ENCODE data around the gene TSPAN32.

The TSPAN32 gene

DNA sequence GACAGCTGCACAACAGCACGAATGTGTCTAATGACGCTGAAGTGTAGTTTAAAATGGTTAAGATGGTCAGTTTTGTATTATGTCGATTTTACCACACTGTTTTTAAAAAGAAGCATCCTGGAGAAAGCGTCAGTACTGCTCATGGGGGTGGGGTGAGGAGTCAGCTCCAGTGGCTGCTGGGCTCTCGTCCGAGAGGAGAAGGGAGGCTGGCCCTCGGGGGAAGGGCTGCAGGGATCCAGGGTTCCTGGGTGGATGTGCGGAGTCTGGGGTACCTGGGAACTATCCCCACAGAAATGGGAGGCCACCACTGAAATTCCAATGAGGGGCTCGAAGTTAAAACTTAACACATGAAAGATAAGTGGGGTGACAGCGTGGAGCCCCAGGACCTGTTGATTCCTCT, 12.0 kb upstream of the TSPAN32 start:
- no peak for DNase-seq

DNA sequence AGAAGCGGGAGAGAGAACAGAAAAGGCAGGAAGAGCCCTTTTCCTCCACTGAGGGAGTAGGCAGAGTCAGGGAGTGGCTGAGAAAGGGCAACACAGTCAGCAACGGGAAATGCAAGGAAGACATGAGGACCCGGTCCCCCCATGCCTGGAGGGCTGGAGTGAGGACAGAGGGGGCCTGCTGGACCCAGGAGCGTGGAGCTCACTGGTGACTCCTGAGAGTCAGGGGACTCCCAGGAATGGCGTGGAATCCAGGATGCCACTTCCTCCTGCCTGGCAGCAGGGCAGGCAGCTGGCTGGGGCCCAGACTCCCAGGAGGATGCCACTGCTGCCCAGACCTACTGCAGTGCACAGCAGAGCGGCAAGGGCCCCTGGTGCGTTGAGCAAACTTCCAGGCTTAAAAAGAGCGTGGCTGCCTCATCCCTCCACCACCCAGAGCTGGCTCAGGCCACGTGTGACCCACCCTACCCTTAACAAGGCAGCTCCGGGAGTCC, 11.4 kb upstream of the TSPAN32 start:
- no peak for DNase-seq

DNA sequence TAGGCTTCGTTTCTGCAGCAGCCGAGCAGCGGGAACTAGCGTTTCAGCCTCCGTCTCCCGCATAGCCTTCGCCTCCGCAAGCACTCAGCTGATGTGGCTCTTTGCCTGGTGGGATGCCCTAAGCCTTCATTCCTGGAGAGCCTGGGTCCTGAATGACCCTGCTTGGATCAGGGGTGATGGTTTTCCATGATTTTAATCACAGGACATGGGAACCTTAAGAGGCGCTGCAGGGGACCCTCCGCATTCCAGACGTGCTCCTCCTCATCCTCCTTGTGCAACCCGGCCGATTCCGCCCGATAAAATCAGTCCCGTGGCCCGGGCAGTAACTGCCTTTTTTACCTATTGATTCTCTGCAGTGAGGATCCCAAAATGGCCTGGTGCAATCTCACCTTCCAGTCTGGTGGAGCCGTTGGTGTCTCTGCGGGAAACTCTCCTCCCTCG, 8.3 kb upstream of the TSPAN32 start:
- DNase-seq = no peak

DNA sequence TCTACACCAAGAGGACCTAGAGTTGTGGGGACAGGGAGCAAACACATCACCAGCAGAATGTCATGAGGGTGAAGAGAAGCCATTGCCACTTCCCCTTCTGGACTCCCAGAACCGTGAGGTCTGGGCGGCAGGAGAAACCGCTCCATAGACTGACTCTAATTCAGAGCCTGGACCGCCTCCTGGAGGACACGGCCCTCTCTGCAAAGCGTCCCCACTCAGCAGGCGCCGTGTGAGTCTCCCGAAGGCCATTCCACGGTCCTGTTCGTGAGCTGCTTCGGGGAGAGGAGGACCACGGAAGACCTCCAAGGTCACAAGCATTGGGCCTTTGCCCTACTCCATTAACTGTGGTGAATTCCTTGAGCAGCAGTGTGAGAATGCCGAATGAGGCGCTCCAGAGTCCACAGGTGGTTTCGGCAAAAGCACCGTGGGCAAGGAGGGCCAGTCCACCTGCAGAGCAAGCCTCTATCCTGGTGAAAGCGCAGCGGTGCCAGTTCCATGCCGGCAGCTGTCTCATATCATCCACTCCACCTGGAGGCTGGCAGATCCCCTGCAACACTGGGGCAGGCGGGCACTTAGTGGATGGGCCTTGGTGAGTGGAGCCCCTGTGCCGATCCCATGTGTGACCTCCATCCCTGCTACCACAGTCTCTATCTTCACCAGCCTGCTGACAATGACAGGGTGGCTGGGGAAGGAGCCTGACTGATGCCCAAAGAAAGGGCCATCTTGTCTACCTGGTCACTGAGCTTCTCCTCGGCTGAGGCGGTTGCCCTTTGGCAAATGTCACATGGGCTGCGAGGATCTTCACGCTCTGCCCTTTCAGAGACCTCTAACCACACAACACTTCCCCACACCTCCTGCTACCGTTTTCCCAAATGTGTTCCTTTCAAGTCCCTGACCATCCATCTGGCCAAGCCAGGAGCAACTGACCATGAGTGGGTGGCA, 7.6 kb upstream of the TSPAN32 start:
- no peak for DNase-seq

DNA sequence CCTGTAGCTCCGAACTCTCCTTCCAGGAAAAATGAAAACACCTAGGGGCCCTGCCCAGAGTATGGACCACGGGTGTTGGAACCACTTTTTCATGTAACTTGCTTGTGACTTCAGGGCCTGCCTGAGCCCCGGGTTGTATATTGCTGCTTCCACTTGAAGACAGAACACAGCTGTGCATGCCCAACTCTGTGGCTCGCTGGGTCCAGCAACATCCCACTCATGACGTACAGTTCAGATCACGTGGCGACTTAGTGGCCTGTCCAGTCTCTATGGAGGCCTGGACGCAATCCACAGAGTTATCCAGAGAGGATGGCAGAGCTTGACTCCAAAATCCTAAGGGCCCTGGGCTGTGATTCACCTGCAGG, 6.9 kb upstream of the TSPAN32 start:
- no peak for DNase-seq

DNA sequence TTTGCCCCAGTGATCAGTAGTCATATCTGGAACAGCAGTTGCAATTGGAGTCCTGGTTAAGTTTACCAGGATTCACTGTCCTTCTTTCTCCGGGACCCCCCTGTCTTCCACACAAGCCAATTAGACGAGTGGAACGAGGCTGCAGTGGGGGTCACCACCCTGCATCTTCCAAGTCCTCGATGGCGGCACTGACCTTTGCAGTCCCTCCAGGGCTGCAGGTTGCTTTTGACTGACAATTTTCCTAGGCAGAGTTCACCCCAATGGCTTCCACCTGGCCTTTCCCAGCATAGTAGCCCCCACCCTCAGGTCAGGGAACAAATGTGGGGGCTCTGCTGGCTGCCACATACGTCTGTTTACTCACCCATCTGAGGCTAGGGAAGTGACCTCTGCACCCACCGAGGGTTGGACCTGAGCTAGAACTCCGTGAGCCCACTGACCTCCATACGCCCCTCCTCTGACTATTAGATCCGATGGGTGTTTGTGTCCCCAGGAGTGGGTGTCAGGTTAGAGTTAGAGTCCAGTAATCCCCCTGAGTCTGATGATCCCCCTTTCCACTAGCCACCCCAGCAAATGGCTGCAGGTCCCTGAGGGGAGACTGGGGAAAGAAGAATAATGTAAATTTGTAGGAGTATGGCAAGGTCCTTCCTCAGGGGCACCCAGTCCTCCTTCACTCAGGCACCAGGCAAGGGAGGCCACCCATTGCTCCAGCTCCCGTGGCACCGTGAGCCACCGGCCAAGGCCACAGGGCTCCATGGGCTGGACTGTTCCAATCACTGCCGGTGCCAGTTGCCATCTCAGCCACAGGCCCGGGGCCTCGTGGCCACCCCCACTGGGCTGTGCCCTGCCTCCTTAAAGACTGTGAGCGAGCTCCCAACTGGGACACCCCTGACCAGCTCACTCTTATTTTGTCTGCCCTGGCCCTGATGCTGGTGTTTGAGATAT, 5.6 kb upstream of the TSPAN32 start:
- no peak for DNase-seq

DNA sequence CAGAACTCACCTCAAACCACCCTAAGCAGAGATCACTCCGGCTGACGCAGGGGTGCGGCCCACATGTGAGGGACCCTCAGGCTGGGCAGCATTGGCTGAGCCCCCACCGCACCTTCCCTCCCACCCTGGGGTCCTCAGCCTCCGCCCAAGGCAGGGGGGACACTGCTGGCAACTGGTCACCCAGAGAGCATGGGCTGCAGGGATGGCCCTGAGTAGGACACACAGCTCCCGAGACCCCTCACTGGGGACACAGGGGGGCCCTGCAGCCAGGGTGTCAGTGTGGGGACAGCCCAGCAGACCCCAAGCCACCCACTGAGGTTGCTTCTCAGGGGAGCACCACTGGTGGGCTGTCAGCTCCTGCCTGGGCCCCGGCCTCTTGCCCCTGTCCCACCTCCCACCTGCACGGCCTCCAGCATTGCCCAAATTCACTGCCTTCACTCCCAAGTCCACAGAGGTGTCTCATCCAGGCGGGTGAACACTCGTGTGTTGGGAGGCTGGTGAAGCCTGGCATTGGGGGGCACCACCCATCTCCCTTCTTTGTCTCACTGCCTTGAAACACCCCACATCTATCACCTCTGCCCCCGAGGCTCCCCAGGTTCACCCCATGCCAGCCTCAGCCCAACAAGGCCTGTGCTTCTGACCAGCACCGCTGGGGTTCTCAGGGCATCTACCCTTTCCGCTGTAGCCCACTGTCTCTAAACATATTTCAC, 4.7 kb upstream of the TSPAN32 start:
- no peak for DNase-seq

DNA sequence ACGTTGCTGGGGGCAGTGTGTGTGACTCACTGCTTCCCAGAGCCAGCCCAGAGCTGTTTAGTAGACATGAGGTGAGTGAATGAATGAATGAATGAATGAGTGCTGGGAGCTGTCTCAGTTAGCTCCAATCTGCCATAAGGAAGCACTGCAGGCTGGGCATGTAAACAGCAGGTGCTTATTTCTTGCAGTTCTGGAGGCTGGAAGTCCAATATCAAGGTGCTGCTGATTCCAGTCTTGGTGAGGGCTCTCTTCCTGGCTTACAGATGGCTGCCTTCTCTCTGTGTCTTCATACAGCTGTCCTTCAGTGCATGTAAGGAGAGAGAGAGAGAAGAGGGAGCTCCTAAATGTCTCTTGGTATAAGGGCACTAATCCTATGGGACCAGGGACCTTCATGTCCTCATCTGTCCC, 4.2 kb upstream of the TSPAN32 start:
- DNase-seq = no peak

DNA sequence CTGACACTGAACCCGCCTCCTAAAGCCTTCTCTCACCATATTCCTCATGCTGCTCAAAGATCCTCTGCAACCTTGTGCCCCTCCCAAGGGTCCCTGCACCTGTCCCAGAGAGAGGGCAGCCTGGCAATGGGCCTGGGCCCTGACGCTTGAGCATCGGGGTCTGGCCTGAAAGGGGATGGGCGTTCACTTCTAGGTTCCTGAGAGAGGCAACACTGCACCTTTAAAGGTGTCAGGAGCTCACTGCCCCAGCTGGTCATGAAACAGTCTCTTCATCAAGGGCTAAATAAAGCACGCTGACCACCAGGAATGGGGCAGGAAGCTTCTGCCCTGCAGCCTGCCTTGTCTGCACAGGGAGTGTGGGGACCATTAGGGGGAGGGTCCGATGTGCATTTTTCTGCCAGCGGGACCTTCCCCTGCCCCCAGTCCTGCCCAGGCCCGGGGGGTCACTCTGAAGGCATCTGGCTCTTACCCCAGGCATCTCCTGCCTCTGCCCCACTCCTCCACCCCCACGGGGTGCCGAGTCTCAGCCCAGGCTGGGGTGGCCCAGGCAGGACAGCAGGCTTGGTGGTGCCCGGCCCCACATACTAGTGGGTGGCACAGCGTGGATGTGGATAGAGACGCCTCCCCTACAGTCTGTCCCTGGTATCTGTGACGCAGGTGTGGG, 3.5 kb upstream of the TSPAN32 start:
- no peak for DNase-seq

DNA sequence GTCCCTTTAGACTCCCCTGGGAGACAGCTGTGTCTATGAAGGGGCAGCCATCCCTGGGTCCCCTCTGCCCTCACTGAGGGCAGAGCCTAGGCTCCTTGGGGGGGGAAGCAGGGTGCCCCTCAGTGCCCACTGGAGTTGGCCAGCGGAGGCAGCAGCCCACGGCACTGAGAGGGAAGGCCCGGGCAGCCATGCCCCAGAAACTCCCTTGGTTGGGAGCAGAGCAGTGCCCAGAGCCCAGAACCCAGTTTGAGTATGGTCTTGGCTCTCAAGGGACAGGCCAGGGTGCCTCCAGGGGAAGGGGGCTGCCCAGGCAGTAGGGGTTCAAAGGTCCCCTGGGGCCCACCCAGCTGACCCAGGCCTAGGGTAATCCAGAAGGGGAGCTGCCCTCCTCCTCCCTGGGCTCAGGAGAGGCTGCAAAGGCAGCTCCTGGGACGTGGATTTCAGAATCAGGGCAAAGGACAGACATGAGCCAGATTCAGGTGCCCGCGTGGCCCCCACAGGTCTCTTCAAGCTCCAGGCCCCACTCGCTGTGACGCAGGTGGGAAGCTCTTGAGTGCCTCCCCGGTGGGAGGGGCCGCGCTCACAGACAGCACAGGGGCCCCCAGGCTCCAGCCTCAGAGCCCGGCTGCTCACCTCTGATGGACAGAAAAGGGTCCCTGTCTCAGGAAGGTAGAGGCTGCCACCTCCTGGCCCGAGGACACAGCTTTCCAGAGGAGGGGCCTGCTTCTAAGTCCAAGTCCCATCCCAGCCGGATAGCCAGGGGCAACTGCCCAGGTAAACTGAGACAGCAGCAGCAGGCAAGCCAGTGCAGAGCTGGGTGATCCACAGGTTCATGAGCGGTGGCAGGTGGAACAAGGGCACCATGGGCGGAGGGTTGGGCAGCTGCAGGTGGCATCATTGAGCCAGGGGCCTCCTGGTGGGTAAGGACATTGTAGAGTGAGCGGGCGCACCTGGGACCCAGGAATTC, 2.7 kb upstream of the TSPAN32 start:
- DNase-seq = no peak

DNA sequence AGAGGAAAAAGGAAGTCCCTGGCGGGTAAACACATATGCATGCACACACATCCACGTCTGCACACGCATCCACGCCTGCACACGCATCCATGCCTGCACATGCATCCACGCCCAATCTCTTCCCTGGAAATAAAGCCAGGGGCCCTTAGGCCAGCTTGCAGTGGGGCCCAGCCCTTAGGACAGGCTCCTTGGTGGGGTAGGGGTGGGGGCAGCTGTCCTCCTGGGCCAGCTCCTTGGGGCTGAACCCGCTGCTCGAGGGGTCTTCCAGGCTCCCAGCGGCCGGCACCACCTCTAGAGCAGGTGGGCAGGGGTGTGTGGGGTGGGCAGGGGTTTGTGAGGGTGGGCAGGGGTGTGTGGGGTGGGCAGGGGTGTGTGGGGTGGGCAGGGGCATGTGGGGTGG, 2.0 kb upstream of the TSPAN32 start:
- no peak for DNase-seq

DNA sequence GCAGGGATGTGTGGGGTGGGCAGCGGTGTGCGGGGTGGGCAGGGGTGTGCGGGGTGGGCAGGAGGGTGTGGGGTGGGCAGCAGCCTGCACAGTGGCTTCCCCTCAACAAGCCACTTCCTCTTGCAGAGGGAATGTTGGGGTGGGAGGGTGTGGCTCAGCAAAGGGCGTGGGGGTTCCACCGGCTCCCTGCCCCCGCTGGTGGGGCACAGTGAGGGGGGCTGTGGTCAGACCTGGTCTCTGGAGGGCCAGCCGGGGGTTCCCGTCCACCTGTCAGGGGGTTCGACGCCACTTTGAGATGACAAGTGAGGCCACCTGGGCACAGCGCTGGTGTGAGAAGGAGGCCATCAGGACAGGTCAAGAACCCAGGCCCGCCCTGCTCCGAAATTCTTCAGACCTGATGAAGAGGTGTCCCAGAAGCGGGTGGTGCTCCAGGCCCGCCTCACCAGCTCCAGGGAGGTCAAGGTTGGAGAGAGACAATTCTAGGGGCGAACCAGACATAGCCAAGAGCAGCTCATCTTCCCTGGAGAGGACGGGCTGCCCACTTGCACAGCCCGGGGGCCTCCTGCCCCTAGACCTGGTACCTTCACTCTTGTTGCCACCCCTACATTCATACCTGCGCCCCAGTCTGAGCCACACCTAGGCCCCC, 1.4 kb upstream of the TSPAN32 start:
- no peak for DNase-seq

DNA sequence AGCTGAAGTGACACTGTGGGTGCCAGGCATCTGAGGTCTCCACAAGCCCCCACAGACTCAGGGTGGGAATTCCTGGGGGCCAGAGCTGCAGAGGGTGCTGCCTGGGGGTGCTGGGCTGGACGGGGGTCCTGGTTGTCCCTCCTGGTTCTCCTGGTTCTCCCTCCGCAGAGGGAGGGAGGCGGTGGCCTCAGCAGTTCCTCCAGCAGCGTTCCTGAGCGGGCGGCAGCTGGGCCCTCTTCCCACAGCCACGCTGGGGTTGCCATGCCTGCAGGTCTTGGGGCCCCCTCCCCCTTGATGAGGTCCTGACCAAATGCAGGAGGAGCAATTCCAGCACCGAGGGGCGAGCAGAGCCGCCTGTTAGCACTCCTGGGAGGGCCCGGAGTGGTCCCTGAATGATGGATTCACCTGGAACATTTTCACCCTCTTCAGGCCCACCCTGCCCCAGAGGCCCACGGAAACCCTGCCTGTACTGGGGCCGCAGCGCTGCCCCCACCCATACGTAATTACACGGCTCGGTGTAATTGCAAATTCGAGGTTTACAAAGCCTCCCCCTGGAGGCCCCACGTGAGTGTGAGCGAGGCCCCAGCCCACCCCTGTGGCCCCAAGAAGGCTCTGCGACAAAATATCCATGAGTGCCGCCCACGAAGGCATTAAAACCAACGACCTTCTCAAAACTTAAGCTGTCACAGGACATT, 730 bp upstream of the TSPAN32 start:
- no peak for DNase-seq

DNA sequence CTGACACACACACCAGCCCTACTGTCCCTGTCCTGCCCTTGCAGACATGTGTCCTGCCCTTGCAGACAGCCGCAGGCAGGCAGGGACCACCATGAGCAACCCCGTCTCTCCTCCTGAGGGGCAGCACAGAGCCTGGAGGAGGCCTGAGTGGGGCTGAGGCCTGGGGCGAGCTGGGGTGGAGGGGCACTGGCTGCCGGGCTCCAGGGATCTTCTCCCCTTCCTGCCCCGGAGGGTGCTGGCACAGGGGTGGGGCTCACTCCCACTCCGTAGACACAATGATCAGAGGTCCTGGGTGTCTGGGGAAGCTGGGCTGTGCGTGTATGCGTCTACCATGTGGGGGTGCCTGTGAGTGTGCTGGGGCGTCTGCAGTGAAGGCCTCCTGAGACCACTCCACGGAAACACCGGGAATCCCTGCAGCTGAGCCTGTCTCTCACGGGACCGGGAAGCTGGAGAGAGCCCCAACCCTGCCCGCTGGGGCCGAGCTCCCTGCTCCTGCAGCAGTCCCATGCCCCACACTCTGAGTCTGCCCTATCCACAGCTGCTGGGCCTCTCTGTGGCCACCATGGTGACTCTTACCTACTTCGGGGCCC, 588 bp downstream of the TSPAN32 start:
- DNase-seq = no peak

DNA sequence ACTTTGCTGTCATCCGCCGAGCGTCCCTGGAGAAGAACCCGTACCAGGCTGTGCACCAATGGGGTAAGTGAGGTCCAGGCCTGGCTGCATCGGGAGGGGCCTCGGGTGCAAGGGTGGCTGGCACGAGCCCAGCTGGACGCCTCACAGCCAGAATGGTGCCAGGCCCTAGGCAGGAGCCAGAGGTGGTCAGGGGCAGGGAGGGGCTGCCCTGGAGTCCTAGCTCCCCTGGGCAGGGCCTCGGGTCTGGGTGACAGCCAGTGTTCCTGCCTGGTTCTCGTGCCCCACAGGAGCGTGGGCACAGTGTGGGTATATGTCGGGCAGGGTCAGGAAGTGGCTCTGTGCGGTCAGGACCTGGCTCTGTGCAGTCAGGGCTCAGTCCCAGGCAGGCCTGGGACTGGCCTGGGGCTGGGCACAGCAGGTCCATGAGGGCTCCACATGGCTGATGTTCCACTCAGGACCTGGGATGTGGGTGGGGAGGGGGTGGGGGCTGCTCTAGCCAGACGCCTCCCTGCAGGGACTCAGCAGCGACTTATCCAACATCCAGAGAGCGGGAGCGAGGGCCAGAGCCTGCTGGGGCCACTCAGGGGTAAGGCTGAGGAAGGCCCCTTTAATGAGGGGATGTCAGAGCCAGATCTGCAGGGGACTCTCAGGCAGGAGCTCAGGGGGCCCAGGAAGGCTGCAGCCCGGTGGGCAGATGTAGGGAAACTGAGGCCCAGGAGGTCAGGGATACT, 1.2 kb downstream of the TSPAN32 start:
- no peak for DNase-seq

DNA sequence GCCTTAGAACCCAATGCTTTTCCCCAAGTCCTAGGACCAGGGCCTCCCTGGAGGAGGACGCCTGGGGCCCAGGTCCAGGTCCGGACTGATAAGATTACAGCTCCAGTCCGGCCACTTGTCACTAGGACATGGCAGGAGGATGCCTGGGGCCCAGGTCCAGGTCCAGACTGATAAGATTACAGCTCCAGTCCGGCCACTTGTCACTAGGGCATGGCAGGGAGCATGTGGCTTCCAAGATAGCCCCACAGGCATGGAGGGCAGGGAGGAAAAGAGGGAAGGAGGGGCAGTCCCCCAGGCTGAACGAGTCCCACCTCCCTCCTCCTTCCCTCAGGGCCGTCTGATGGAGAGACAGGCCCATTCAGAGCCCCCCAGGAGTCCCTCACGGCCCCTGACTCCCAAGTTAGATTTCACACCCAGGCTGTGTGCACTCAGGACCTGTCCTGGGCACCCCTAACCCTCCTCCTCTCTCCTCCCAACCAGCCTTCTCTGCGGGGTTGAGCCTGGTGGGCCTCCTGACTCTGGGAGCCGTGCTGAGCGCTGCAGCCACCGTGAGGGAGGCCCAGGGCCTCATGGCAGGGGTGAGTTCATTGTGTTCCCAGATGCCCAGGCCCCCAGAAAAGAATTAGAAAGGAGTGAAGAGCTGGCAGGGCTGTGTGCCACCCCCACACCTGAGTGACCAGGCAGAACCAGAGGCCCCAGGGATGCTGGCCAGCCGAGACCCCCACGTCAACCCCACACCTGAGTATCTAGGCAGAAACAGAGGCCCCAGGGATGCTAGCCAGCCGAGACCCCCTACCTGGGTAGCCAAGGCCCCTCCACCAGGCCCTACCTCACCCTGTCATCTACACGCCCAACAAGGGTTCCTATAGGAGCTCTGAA, 2.1 kb downstream of the TSPAN32 start:
- DNase-seq = no peak

DNA sequence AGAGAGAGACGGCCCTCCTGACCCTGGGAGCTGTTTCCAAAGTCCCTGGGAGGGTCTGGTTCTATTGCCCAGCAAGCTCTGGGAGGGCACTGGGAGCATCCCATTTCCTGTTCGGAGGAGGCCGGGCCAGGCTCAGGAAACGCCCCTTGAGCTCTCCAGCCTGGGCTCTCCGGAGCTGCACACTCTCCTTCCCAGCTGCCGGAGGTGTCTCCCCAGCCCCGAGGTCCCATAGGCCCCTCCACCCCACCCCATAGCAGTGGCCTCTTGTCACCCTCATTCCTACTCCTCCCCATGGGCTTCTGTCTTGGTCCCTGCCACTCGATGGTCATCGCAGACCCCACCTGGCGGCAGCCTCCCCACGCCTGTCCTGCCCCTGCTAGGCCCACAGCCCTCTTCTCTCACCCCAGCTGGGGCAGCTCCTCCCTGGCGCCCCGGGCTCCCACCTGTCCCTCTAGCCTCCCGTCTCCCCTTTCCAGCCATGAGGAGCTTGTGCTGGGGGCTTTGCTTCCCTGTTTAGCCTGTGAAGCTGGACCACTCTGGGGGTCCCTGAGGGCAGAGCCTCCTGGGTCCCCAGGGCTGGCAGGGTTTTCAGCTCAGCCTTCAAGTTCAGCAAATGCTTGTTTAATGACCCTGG, 2.8 kb downstream of the TSPAN32 start:
- no peak for DNase-seq
